K562 (cell line): ENCODE results near the gene ERVH48-1. TPM values are rescaled to one million over a fixed set of nuclear protein-coding genes. Genes with fewer than 3 reads are reported as not detected.

Experiments
- ATAC-seq: fragments of 200-7000 bp; cut with Tn5 transposase; 3 replicates; pipeline ENCODE4 v1.9.1; 2020; ENCODE audit warnings: moderate library complexity
- BruUV-seq: library from RNA; stranded (reverse); fragments of 400-500 nt; replicated peaks from 2 replicates; lab custom pipeline; 2021; lab: Mats Ljungman, UMichigan
- CTCF ChIA-PET: fragments of 300-600 bp; formaldehyde crosslinking; extraction: SDS; loops from one replicate; lab custom pipeline; 2021; ENCODE audit warnings: low intra/inter-chr PET ratio; lab: Yijun Ruan, JAX
- POLR2A ChIA-PET: fragments of 300-600, 350-650 bp; sonication (Branson Sonifier 250); formaldehyde crosslinking; extraction: SDS; loops from one replicate; lab custom pipeline; 2021; ENCODE audit warnings: antibody characterized with exemption, inconsistent platforms; lab: Yijun Ruan, JAX
- DNase-seq, 4 experiments: peaks; one replicate each; pipeline versions ENCODE4 v3.0.0 to v3.0.0-alpha.2; 2011 to 2018; ENCODE audit warnings: low spot score in 3 of 4, mixed read lengths in 3 of 4; ENCODE audit errors: extremely low read depth in 1 of 4
- FAIRE-seq: peaks from 2 replicates; lab custom pipeline; 2011; peaks lifted over from hg19 to GRCh38; lab: Jason Lieb, UNC
- H2AFZ ChIP-seq: 2 replicates; pipeline ENCODE4 v1.6.0; 2011; ENCODE audit warnings: low read depth, low read length, control low read depth, inconsistent platforms
- H3K27ac ChIP-seq: fragments of 200-600 bp; 3 replicates; pipeline ENCODE4 v1.8.0; 2011; ENCODE audit warnings: low read depth, mild to moderate bottlenecking, control low read depth, inconsistent platforms, low read length, moderate library complexity, mixed read lengths; ENCODE audit errors: extremely low read depth
- H3K27me3 ChIP-seq, 2 experiments: fragments of 300-600 bp in 1 of 2; 2 replicates in 1 of 2; 3 replicates in 1 of 2; pipeline versions ENCODE4 v1.6.0 to v1.8.0; 2011; ENCODE audit warnings: inconsistent platforms in 2 of 2, low read length in 2 of 2, mild to moderate bottlenecking in 1 of 2, mixed read lengths in 1 of 2, moderate library complexity in 1 of 2; ENCODE audit not compliant: control insufficient read depth in 2 of 2, insufficient read depth in 2 of 2
- H3K36me3 ChIP-seq: fragments of 300-600 bp; 3 replicates; pipeline ENCODE4 v1.8.0; 2011; ENCODE audit warnings: mild to moderate bottlenecking, low read length, inconsistent platforms; ENCODE audit not compliant: control insufficient read depth, insufficient read depth
- H3K4me1 ChIP-seq, 2 experiments: fragments of 200-600 bp in 1 of 2; replicated peaks in 1 of 2; 2 replicates in 1 of 2; 3 replicates in 1 of 2; pipeline versions ENCODE4 v1.5.1 to v1.8.0; 2011; ENCODE audit warnings: inconsistent platforms in 2 of 2, low read length in 2 of 2, mild to moderate bottlenecking in 1 of 2, mixed read lengths in 1 of 2, moderate library complexity in 1 of 2; ENCODE audit not compliant: control insufficient read depth in 2 of 2, insufficient read depth in 2 of 2
- H3K4me2 ChIP-seq: 2 replicates; pipeline ENCODE4 v1.6.1; 2011; ENCODE audit warnings: low read length, control low read depth, inconsistent platforms, mixed read lengths; ENCODE audit not compliant: insufficient read depth
- H3K4me3 ChIP-seq: fragments of 200-600 bp; sonication (generic), shearing (Covaris generic); 2 replicates; pipeline ENCODE4 v1.5.1; 2016; ENCODE audit warnings: control low read depth, inconsistent platforms
- H3K79me2 ChIP-seq: fragments of 200-600 bp; 3 replicates; pipeline ENCODE4 v1.8.0; 2011; ENCODE audit warnings: low read length, inconsistent platforms; ENCODE audit not compliant: control insufficient read depth, insufficient read depth
- H3K9ac ChIP-seq, 2 experiments: 2 replicates each; pipeline versions ENCODE4 v1.6.0 to v1.6.1; 2011; ENCODE audit warnings: low read depth in 2 of 2, low read length in 2 of 2, control low read depth in 1 of 2, inconsistent platforms in 1 of 2, mild to moderate bottlenecking in 1 of 2, mixed read lengths in 1 of 2; ENCODE audit not compliant: insufficient read depth in 1 of 2
- H3K9me1 ChIP-seq: one replicate; pipeline ENCODE4 v1.6.0; 2011; ENCODE audit warnings: inconsistent platforms, mild to moderate bottlenecking, low read length, moderate library complexity; ENCODE audit not compliant: control insufficient read depth, insufficient read depth
- H3K9me3 ChIP-seq: replicated peaks from 2 replicates; pipeline ENCODE4 v1.5.1; 2011; ENCODE audit warnings: low read depth, low read length, inconsistent platforms; ENCODE audit not compliant: control insufficient read depth, insufficient read depth
- H4K20me1 ChIP-seq: replicated peaks from 2 replicates; pipeline ENCODE4 v1.6.1; 2011; ENCODE audit warnings: low read length, inconsistent platforms, mixed read lengths; ENCODE audit not compliant: control insufficient read depth, insufficient read depth
- BDP1 ChIP-seq: IDR thresholded peaks from 3 replicates; pipeline ENCODE4 v1.6.1; 2011; ENCODE audit not compliant: insufficient read length, insufficient read depth
- EHMT2 ChIP-seq: fragments of 450-650 bp; IDR thresholded peaks from 2 replicates; pipeline ENCODE4 v1.6.1; 2018; ENCODE audit warnings: antibody characterized with exemption
- IRF2 ChIP-seq: sonication (generic); formaldehyde crosslinking; IDR thresholded peaks from 2 replicates; pipeline ENCODE4 v1.8.1; 2022; ENCODE audit warnings: mild to moderate bottlenecking, missing genetic modification reagents
- NELFE ChIP-seq: IDR thresholded peaks from 2 replicates; pipeline ENCODE4 v1.6.1; 2011; ENCODE audit warnings: mild to moderate bottlenecking; ENCODE audit not compliant: insufficient read depth, insufficient read length
- NKRF ChIP-seq: fragments of 450-650 bp; IDR thresholded peaks from 2 replicates; pipeline ENCODE4 v1.6.1; 2016; ENCODE audit warnings: borderline replicate concordance
- POLR2G ChIP-seq: fragments of 200-400 bp; formaldehyde crosslinking; IDR thresholded peaks from 2 replicates; pipeline ENCODE4 v1.6.1; 2017; ENCODE audit warnings: low read depth, mild to moderate bottlenecking, antibody characterized with exemption, low read length, moderate library complexity
- SRSF1 ChIP-seq: fragments of 200-400 bp; formaldehyde crosslinking; IDR thresholded peaks from 2 replicates; pipeline ENCODE4 v1.6.1; 2017; ENCODE audit warnings: mild to moderate bottlenecking, low read depth, low read length, moderate library complexity
- ZNF175 ChIP-seq: fragments of 200-800 bp; sonication (Bioruptor generic); IDR thresholded peaks from 2 replicates; pipeline ENCODE4 v1.6.1; 2016; ENCODE audit warnings: low read depth, mild to moderate bottlenecking, missing genetic modification characterization, missing compliant biosample characterization
- ZNF436 ChIP-seq: fragments of 250-450, 450-650 bp; sonication (Bioruptor Pico); formaldehyde crosslinking; IDR thresholded peaks from 2 replicates; pipeline ENCODE4 v1.7.0; 2020; ENCODE audit warnings: mild to moderate bottlenecking
- ZNF518B ChIP-seq: fragments of 250-450 bp; sonication (Bioruptor Pico); IDR thresholded peaks from 2 replicates; pipeline ENCODE4 v1.5.0; 2021; ENCODE audit warnings: mild to moderate bottlenecking, moderate library complexity
- WGBS: fragments of 100-300 bp; shearing (Covaris generic); methylation state at CpG from one replicate; pipeline ENCODE4 v1.1.6; 2016; ENCODE audit warnings: low coverage, mixed read lengths; ENCODE audit not compliant: insufficient coverage; ENCODE audit errors: missing lambda C conversion rate; 5-methylcytosine and 5-hydroxymethylcytosine counted together
- in situ Hi-C: fragments of 300-500 bp; cut with MboI; formaldehyde crosslinking; loops from 4 replicates; pipeline ENCODE4 v1.15.0; 2018; ENCODE audit warnings: inconsistent platforms, mixed read lengths
- intact Hi-C: fragments of 100-400 bp; cut with micrococcal nuclease; formaldehyde crosslinking; loops from 2 replicates; pipeline ENCODE4 v1.14.2; 2022
- polyA plus RNA-seq, 8 experiments: library from polyadenylated mRNA; depleted of rRNA in 4 of 8; stranded (reverse) in 5 of 8; unstranded in 3 of 8; fragments of >200 nt; fragmentation: Nextera tagmentation in 2 of 8; fragmentation: Illumina TruSeq in 1 of 8; extraction: Ambion mirVana in 2 of 8; extraction: Trizol in 1 of 8; gene quantifications; 2 replicates each; pipeline versions ENCODE4 v1.2.1 to v1.2.3, GENCODE V29; 2011 to 2014; ENCODE audit warnings: inconsistent platforms in 1 of 8, missing spikeins in 1 of 8
- total RNA-seq, 7 experiments: library from RNA; depleted of rRNA in 6 of 7; stranded (reverse); fragments of >200 nt in 6 of 7; fragmentation: Illumina TruSeq in 2 of 7; extraction: Trizol in 2 of 7; gene quantifications; 2 replicates each; pipeline versions ENCODE4 v1.2.1 to v1.2.3, GENCODE V29; 2011 to 2021; ENCODE audit warnings: low replicate concordance in 1 of 7

ERVH48-1 gene
- total and polyA plus RNA-seq, 9 of the 15 experiments (the other 6 are each of a cell fraction or from before 2014, with no cell fraction given): 0.08 to 0.49 (median 0.16) TPM; not detected in 3

GRCh38 chr21:42922918-42923317 lies 2.5 kb downstream of the ERVH48-1 start:
- ATAC-seq: no peak
- CTCF ChIA-PET: interaction anchor here (0.6 kb wide), 1 partner anchor 718 kb away, joined by 8 read pairs; no protein-coding TSS in a partner anchor
- H2AFZ ChIP-seq: peak overlapping the region; percentile 96

GRCh38 chr21:42921927-42922326 lies 3.5 kb downstream of the ERVH48-1 start:
- Histone ChIP-seq H3K36me3 (no peaks in the 10 kb centered on the region), H3K4me2 (peak overlapping the region; percentile 60), H3K27ac (no peak overlapping the region), H3K9ac (no peak overlapping the region), H2AFZ (peak overlapping the region; percentile 82), H3K4me3 (no peak overlapping the region), H4K20me1 (no peaks in the 10 kb centered on the region), H3K9me1 (no peaks in the 10 kb centered on the region), H3K79me2 (no peaks in the 10 kb centered on the region), H3K27me3 (no peaks in the 10 kb centered on the region), H3K4me1 (peaks cover 30 to 32% of the 10 kb centered on the region in 2 experiments), H3K9me3 (peaks cover 1% of the 10 kb centered on the region; the same call in 1 of the 2 replicates)
- CTCF ChIA-PET: interaction anchor here (0.6 kb wide), 1 partner anchor 51 kb away, joined by 3 read pairs; no protein-coding TSS in a partner anchor
- FAIRE-seq (peak; percentile 89), DNase-seq (peak; percentile 38 to 78 (median 62)), ATAC-seq (peak; percentile 29)
- in situ Hi-C loops (loop anchor here (25.0 kb wide), 1 partner anchor 190 kb away; the partner anchor contains the start of gene U2AF1), intact Hi-C loops (loop anchor here (5.0 kb wide), 2 partner anchors 45 to 725 kb away; partner anchors contain the start of gene WDR4)
- 12% methylated on average over 4 of the region's 4 CpGs for WGBS
- no TSS peak for BruUV-seq
- POLR2A ChIA-PET: interaction anchor here (0.6 to 0.7 kb wide), 2 partner anchors 45 to 75 kb away, joined by 4 read pairs; no protein-coding TSS in a partner anchor
- peak; percentile 46; the same call in 1 of the 2 replicates for TF ChIP-seq EHMT2
- TF ChIP-seq ZNF518B (CRISPR knock-in tag): no peak
- TF ChIP-seq BDP1: no peak
- no peak for TF ChIP-seq ZNF436 (CRISPR knock-in tag)
- TF ChIP-seq NKRF: no peak
- TF ChIP-seq IRF2 (CRISPR knock-in tag): no peak
- no peak for TF ChIP-seq NELFE
- no peak for TF ChIP-seq ZNF175 (CRISPR knock-in tag)

More at GRCh38 chr21:42922918-42923317, 2.5 kb downstream of the ERVH48-1 start:
- Histone ChIP-seq H3K4me1 (peaks cover 30 to 36% of the 10 kb centered on the region in 2 experiments), H3K36me3 (no peaks in the 10 kb centered on the region), H3K27me3 (no peaks in the 10 kb centered on the region), H3K4me2 (no peak overlapping the region), H3K4me3 (no peak overlapping the region), H3K79me2 (no peaks in the 10 kb centered on the region), H3K9me3 (0 out of 2 replicates have a peak, but pooled peaks cover under 1% of the 10 kb centered on the region), H3K27ac (no peak overlapping the region), H4K20me1 (no peaks in the 10 kb centered on the region), H3K9ac (peak overlapping the region in 1 of 2 experiments; percentile 14; a peak in 1 of 4 replicates), H3K9me1 (no peaks in the 10 kb centered on the region)
- 88% methylated on average over 18 of the region's 18 CpGs for WGBS
- intact Hi-C loops: loop anchor here (5.0 kb wide), 2 partner anchors 46 to 724 kb away; partner anchors contain the start of gene WDR4
- DNase-seq (no peak), FAIRE-seq (no peak)
- TF ChIP-seq SRSF1: no peak
- TF ChIP-seq POLR2G: 0 out of 2 replicates have a peak, but pooled peaks have one; percentile 20
- BruUV-seq: no TSS peak
- in situ Hi-C loops: loop anchor here (25.0 kb wide), 1 partner anchor 189 kb away; the partner anchor contains the start of gene U2AF1
- POLR2A ChIA-PET: interaction anchor here (0.8 kb wide), 1 partner anchor 43 kb away, joined by 3 read pairs; no protein-coding TSS in a partner anchor
